HG02763 (cell line): Measurements from ENCODE around the gene SLC10A4.

Source experiments
- ATAC-seq: cut with Tn5 transposase; IDR thresholded peaks from one replicate; pipeline ENCODE4 v1.9.1; 2021; ENCODE audit warnings: mild to moderate bottlenecking, moderate library complexity; ENCODE audit not compliant: unreplicated experiment

SLC10A4 gene

DNA sequence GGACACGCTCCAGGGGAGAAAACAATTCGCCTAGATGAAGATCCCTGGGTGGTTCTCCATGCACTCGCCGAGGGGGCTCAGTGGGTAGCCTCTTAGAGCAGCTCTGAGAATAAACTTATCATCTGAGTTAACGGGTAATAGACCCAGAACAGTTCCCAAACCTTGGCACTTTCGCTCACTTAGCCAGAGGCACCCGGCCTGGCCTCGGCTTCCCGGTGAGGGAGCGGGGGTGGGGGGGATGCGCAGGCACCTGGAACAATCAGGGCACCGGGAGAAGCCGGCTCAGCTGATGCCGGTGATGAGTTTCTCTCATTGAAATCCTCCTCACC lies 6.5 kb downstream of the SLC10A4 start:
- ATAC-seq, result no peak

DNA sequence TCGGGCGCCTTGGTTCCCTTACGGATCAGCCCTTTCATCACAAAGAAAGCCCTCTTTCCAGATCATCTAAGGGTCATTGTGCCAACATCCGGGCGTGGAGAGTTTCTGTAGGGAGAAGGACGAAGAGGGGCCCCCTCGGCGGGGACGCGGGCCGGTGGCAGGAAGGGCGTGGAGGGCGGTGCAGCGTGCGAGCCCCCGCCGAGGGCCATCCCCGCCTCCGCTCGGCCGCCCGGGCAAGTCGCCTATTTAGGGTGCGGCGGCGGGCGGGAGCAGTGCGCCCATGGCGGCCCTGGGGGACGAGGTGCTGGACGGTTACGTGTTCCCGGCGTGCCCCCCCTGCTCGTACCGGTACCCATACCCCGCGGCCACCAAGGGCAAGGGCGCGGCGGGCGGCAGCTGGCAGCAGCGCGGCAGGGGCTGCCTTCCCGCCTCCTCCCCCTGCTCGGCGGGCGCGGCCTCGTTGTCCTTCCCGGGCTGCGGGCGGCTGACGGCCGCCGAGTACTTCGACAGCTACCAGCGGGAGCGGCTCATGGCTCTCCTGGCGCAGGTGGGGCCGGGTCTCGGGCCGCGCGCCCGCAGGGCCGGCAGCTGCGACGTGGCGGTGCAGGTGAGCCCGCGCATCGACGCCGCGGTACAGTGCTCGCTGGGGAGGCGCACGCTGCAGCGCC lies 7.0 kb downstream of the SLC10A4 start, which contains the start of gene ZAR1:
Gene ZAR1, plus strand, starts transcription at position 241 of the 668 bp plus-strand sequence. Its CDS starts 40 bp downstream, at position 281.
- no peak for ATAC-seq

DNA sequence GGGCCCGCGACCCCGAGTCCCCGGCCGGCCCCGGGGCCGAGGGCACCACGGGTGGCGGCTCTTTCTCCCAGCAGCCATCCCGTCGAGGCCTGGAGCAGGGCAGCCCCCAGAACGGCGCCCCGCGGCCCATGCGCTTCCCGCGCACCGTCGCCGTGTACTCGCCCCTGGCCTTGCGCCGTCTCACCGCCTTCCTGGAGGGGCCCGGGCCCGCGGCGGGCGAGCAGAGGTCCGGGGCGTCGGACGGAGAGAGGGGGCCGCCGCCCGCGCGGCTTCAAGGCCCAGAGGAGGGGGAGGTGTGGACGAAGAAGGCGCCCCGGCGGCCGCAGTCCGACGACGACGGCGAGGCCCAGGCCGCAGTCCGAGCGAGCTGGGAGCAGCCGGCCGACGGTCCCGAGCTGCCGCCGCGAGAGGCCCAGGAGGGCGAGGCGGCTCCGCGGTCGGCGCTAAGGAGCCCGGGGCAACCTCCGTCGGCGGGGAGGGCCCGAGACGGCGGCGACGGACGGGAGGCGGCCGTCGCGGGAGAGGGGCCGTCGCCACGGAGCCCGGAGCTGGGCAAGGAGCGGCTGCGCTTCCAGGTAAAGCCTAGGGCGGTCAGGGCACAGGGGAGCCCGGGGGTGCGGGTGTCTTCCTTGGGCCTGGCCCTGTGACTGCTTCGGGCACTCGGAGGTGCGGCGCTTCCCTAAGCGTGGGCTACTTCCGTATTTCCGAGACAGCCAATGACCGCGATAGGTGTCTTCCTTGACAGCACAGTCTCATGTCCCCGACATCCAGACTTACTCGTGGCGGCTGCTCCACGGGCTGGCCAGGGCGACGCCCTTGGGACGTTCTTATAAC lies 7.8 kb downstream of the SLC10A4 start:
- ATAC-seq, result no peak

- ATAC-seq, result no peak
Measured at GRCh38 chr4:48491514-48492176, 8.5 kb downstream of the SLC10A4 start.

GRCh38 chr4:48493452-48494100 lies 10.4 kb downstream of the SLC10A4 start:
- ATAC-seq, result no peak

DNA sequence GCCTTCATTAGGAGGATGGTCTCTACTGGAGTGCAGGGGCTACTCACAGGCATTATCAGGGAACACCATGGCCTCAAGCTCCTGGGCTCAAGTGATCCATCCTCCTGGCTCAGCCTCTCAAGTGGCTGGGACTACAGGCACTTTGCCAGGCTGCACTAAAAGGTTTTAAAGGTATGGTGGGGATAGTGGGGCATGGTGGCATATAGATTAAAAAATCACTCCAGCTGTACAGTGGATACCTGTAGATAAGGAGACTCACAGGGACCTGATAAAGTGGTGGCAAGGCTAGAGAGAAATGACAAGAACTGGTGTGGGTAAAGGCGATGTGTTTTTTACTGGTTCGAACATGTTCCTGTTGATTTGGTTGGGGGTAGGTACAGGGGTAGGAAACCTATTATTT lies 12.8 kb downstream of the SLC10A4 start:
- ATAC-seq, result no peak

- no peak for ATAC-seq
Measured at GRCh38 chr4:48498895-48499294, 15.8 kb downstream of the SLC10A4 start.

- ATAC-seq, result peak; percentile 67
Measured at GRCh38 chr4:48499551-48500066, 16.5 kb downstream of the SLC10A4 start.

GRCh38 chr4:48503233-48504025 lies 20.3 kb downstream of the SLC10A4 start:
- no peak for ATAC-seq

- no peak for ATAC-seq
Measured at GRCh38 chr4:48504026-48504330, 20.8 kb downstream of the SLC10A4 start.

DNA sequence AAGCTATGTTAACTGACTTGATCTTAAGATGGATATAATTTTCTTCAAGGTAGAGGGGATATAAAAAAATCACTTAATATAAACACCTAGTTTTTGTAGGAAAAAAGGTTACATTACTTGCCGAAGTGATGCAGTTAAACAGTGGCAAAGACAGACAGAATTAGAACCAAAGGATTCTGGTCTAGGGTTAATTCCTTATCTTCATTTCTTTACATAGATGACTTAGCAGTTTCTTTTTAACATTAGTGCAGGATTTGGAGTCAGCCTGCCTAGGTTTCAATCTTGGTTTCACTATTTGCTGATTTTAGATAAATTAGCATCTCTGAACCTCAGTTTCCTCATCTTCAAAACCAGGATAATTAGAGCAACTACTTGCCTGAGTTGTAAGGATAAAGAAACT lies 21.2 kb downstream of the SLC10A4 start:
- no peak for ATAC-seq

DNA sequence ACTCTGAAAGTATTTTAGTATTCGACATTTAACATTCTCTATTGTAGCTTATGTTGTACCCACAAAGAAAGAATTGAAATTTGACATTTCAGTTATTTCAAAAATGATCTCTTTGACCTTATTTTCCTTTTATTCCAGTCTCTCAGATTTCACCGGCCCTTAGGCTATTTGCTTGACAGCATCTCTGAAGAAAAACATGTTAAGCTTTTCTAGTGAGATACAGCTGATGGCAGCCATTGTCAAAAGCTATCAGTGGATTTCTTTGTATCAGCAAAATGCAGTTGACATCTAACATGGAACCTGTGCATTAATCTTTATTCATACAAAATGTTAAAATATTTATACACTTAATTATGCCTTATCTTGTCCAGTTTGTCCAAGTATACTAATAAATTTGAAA lies 23.6 kb downstream of the SLC10A4 start:
- no peak for ATAC-seq

DNA sequence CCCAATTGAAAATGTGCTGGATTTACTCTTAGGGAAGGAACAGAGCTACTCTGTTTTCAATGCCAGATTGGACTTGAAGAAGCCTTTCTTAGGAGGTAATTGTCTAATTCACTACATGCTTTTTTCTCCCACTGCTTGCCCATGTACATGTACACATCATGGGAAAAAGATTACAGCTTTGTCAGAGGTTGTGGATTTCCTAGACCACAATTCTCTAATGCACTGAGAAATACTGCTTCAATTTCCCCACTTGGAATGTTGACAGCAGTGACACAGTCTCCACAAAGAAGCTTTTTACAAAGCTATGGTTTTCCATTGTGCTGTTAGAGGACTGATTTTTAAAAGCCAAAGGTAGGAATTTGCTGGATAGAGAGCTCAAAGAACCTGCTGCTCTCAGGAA lies 26.4 kb downstream of the SLC10A4 start:
- ATAC-seq, result no peak

- no peak for ATAC-seq
Measured at GRCh38 chr4:48518143-48518542, 35.0 kb downstream of the SLC10A4 start.

DNA sequence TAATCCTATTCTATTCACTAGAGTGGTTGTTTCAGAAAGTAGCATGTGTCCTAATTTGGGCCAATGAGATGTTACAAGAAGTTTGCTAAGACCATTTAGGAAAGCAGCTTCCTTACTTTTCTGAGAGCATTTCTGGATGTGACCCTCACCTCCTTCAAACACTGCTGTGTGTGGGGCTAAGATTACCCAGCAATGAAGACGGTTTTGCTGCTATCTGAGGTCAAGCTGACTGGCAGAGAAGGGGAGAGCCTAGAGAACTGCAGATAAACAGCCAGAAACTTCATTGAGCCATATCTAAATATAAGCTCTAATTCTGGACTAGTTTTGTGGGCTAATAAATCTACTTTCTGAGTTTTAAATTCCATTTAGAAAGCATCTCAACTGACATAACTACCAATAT lies 43.3 kb downstream of the SLC10A4 start:
- ATAC-seq, result no peak

DNA sequence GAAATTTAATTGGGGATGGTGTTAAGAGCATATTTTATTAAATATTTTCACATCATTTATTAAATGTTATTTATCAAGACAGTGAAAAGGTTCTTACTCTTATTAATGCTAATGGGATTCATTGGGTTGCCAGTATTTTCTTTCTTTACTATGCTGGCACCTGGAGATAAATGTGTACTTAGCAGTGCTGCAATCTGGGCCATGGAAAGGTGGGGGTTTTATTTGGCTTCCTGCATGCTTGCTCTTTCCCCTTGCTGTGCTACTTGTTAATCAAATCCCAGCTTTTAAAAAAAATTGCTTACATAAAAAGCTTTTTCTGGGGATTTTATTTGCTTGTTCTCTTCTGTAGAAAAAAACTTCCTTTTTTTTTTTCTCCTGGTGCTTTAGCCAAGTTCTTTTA lies 55.2 kb downstream of the SLC10A4 start:
- ATAC-seq, result no peak
